ENCODE measurements around the gene NKD1. TPM values are rescaled to one million over a fixed set of nuclear protein-coding genes. Genes with fewer than 3 reads are reported as not detected.

Gene NKD1, protein sequence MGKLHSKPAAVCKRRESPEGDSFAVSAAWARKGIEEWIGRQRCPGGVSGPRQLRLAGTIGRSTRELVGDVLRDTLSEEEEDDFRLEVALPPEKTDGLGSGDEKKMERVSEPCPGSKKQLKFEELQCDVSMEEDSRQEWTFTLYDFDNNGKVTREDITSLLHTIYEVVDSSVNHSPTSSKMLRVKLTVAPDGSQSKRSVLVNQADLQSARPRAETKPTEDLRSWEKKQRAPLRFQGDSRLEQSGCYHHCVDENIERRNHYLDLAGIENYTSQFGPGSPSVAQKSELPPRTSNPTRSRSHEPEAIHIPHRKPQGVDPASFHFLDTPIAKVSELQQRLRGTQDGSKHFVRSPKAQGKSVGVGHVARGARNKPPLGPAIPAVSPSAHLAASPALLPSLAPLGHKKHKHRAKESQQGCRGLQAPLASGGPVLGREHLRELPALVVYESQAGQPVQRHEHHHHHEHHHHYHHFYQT
- 0.17 and 0.65 TPM in 2 replicates for total RNA-seq

DNA sequence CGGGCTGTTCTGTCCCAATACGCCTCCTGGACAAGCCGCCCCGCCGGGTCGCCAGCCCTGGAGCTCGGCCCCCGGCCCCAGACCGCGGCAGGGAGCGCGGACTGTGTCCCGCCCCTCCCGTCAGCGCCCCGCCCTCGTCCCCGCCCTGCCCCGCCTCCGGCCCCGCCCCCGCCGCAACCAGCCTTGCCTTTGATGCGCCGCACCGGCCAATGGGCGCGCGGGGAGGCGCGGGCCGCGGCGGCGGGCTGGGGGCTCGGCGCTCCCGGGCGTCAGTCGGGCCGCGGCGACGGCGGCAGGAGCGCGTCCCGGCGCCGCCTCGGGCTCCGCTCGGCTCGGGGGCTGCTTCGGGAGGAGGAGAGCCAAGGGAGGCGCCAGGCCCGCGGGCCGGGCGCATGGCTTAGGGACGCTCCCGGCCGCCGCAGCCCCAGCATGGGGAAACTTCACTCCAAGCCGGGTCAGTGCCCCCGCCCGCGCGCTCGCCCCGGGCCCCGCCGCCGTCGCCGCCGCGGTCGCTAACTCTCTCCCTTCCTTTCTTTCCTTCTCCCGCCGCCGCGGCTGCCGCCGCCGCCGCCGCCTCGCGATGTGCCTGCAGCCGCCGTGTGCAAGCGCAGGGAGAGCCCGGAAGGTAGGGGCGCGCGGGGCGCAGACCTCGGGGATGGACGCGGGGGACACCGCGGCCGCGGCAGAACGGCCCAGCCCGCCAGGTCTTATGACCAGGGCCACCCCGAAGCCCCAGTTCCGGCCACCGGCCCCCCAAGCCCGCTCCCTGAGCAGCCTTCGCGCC, at the start of gene NKD1:
TSS of gene NKD1 (plus strand) at position 272 of the 784 bp plus-strand sequence. CDS start at position 430, 158 bp downstream.

DNA sequence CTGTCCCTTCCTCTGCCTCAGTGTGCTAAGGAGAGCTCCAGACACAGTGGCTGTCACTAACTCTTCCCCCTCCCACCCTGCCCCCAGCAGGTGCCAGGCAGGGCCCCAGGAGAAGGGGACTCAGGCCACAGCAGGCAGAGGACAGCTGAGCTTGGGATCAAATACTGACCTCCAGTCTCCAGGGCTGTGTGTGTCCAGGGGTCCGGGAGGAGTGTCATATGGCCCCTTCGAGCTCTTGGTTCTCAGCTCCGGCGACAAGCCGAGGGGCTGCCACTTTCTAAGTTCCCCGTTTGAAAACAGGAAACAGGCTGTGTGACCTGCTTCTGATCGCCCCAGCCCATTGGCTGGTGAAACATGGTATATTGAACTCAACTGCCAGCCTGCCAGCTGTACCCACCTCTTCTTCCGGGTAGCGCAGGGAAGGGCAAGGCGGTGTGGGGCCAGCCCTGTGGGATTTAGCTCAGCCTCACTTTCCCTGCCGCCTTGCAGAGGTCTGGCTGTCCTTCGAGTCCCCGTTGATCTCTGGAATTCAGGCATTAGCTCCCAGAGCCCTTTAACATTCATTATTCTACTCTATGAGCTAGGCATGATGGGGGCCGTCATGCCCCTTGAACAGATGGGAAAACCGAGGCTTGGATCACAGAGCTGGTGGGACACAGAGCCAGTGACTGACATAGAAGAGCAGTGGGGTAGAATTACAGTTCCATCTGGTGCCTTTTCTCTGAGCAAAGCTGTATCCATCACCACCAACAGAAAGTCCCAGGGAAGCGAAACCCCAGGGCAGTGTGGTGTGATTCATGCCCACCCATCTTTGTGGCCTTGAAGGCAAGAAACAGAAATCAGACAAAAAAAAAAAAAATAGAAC, 133.1 kb downstream of the NKD1 start, which contains the start of gene SNX20:
TSS of gene SNX20 (minus strand) at position 292 of the 865 bp plus-strand sequence. CDS start 3,786 bp downstream, outside the sequence.

GRCh38 chr16:50692999-50693781, 145.0 kb downstream of the NKD1 start, which contains the start of gene NOD2:
TSS of gene NOD2 (plus strand) at chr16:50693606. CDS start at chr16:50699496, 5,890 bp downstream.

Other genes with a start within 250 kb of the NKD1 start
- 33.0 and 33.4 TPM in 2 replicates for gene BRD7, start 179.4 kb upstream of the NKD1 start, total RNA-seq
- not detected in 2 replicates for gene SNX20, start 132.9 kb downstream of the NKD1 start, total RNA-seq
- 0.17 and 0.26 TPM in 2 replicates for gene NOD2, start 145.2 kb downstream of the NKD1 start, total RNA-seq
- gene CYLD, start 193.7 kb downstream of the NKD1 start, total RNA-seq = 44.6 and 51.3 TPM in 2 replicates